Measurements from ENCODE around the gene REEP5.
A peak's percentile ranks its signal among the peaks of the same experiment; 100 is the strongest.
"Not testable (repeated sequence)": the region's sequence is repeated elsewhere in the genome, so short reads cannot be mapped to it uniquely, and the experiment has no call there.

REEP5 gene

GRCh38 chr5:112921833-112922817 is at the start of gene REEP5:
Gene REEP5, minus strand, starts transcription at chr5:112922227. Its CDS starts 37 bp downstream, at chr5:112922190.
- peak; percentile 47 for DNase-seq

- no peak for DNase-seq
Measured at GRCh38 chr5:112971276-112971675, 49.2 kb upstream of the REEP5 start.

- no peak for DNase-seq
Measured at GRCh38 chr5:112968411-112969106, 46.5 kb upstream of the REEP5 start.

GRCh38 chr5:112967520-112968083 is 45.6 kb upstream of the REEP5 start:
- DNase-seq, result no peak

GRCh38 chr5:112965733-112966306 is 43.8 kb upstream of the REEP5 start:
- no peak for DNase-seq

- DNase-seq, result not testable (repeated sequence)
Measured at GRCh38 chr5:112963374-112963733, 41.3 kb upstream of the REEP5 start.

GRCh38 chr5:112960863-112961504 is 39.0 kb upstream of the REEP5 start:
- no peak for DNase-seq

- DNase-seq, result no peak
Measured at GRCh38 chr5:112960315-112960714, 38.3 kb upstream of the REEP5 start.

- not testable (repeated sequence) for DNase-seq
Measured at GRCh38 chr5:112959872-112960271, 37.8 kb upstream of the REEP5 start.

GRCh38 chr5:112958093-112959088 is 36.4 kb upstream of the REEP5 start:
- DNase-seq, result no peak

- DNase-seq, result no peak
Measured at GRCh38 chr5:112957036-112957808, 35.2 kb upstream of the REEP5 start.

- no peak for DNase-seq
Measured at GRCh38 chr5:112956606-112957005, 34.6 kb upstream of the REEP5 start.

GRCh38 chr5:112951124-112951702 is 29.2 kb upstream of the REEP5 start:
- no peak for DNase-seq

GRCh38 chr5:112948458-112948857 is 26.4 kb upstream of the REEP5 start:
- no peak for DNase-seq

- DNase-seq, result no peak
Measured at GRCh38 chr5:112940670-112941069, 18.6 kb upstream of the REEP5 start.

- no peak for DNase-seq
Measured at GRCh38 chr5:112938286-112938685, 16.3 kb upstream of the REEP5 start.

- DNase-seq, result no peak
Measured at GRCh38 chr5:112935675-112936074, 13.6 kb upstream of the REEP5 start.

- DNase-seq, result no peak
Measured at GRCh38 chr5:112934366-112934663, 12.3 kb upstream of the REEP5 start.

GRCh38 chr5:112933651-112934365 is 11.8 kb upstream of the REEP5 start:
- DNase-seq, result no peak

GRCh38 chr5:112933105-112933504 is 11.1 kb upstream of the REEP5 start:
- DNase-seq, result no peak

Measured in NCI-H510A treated with DMSO at 0.1 percent for 48 hours (cell line).